Measurements from ENCODE around the gene LARGE1. TPM values are rescaled to one million over a fixed set of nuclear protein-coding genes. Genes with fewer than 3 reads are reported as not detected.
A peak's percentile ranks its signal among the peaks of the same experiment; 100 is the strongest.

Gene LARGE1
- total and polyA plus RNA-seq, 2 of the 13 experiments (the other 11 are each of a cell fraction or from before 2014, with no cell fraction given): 8.4 to 11.0 TPM

- TF ChIP-seq ZNF407 (CRISPR knock-in tag; IDR thresholded peaks at IDR 0.05; ENCODE audit: not compliant biosample characterization) (no peak), DMAP1 (CRISPR knock-in tag; IDR thresholded peaks at IDR 0.05) (no peak), EZH2 (conservative IDR thresholded peaks at IDR 0.05; ENCODE audit: low read depth, low read length) (no peak), ZNF615 (CRISPR knock-in tag; IDR thresholded peaks at IDR 0.05; ENCODE audit: borderline replicate concordance) (no peak), SALL1 (CRISPR knock-in tag; IDR thresholded peaks at IDR 0.05) (peak; percentile 61; the same call in 1 of the 2 replicates), RXRA (CRISPR knock-in tag; IDR thresholded peaks at IDR 0.05) (no peak), ZNF549 (CRISPR knock-in tag; IDR thresholded peaks at IDR 0.05) (no peak), SP140L (CRISPR knock-in tag; IDR thresholded peaks at IDR 0.05; ENCODE audit: borderline replicate concordance) (no peak), IKZF1 (IDR thresholded peaks at IDR 0.05) (no peak), SRSF4 (IDR thresholded peaks at IDR 0.05; ENCODE audit: low read depth, low read length, poor library complexity, severe bottlenecking) (no peak), GZF1 (CRISPR knock-in tag; IDR thresholded peaks at IDR 0.05) (no peak), ZFX (CRISPR knock-in tag; IDR thresholded peaks at IDR 0.05; ENCODE audit: low read depth) (0 out of 2 replicates have a peak, but pooled peaks have one; percentile 16), ZNF512 (CRISPR knock-in tag; IDR thresholded peaks at IDR 0.05) (no peak), MYC (CRISPR knock-in tag; IDR thresholded peaks at IDR 0.05; ENCODE audit: borderline replicate concordance) (no peak), ZBTB2 (CRISPR knock-in tag; IDR thresholded peaks at IDR 0.05; ENCODE audit: low read depth) (no peak)
- TF ChIP-seq, protein P1, sequence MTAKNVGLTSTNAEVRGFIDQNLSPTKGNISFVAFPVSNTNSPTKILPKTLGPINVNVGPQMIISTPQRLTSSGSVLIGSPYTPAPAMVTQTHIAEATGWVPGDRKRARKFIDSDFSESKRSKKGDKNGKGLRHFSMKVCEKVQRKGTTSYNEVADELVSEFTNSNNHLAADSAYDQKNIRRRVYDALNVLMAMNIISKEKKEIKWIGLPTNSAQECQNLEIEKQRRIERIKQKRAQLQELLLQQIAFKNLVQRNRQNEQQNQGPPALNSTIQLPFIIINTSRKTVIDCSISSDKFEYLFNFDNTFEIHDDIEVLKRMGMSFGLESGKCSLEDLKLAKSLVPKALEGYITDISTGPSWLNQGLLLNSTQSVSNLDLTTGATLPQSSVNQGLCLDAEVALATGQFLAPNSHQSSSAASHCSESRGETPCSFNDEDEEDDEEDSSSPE (CRISPR knock-in tag; IDR thresholded peaks at IDR 0.05): no peak
Observed at GRCh38 chr22:33272180-33272579, 648.1 kb downstream of the LARGE1 start (continued).
